ENCODE data around the gene TMPRSS11E.
"Not testable (repeated sequence)": the region's sequence is repeated elsewhere in the genome, so short reads cannot be mapped to it uniquely, and the experiment has no call there.

Gene TMPRSS11E, protein sequence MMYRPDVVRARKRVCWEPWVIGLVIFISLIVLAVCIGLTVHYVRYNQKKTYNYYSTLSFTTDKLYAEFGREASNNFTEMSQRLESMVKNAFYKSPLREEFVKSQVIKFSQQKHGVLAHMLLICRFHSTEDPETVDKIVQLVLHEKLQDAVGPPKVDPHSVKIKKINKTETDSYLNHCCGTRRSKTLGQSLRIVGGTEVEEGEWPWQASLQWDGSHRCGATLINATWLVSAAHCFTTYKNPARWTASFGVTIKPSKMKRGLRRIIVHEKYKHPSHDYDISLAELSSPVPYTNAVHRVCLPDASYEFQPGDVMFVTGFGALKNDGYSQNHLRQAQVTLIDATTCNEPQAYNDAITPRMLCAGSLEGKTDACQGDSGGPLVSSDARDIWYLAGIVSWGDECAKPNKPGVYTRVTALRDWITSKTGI

DNA sequence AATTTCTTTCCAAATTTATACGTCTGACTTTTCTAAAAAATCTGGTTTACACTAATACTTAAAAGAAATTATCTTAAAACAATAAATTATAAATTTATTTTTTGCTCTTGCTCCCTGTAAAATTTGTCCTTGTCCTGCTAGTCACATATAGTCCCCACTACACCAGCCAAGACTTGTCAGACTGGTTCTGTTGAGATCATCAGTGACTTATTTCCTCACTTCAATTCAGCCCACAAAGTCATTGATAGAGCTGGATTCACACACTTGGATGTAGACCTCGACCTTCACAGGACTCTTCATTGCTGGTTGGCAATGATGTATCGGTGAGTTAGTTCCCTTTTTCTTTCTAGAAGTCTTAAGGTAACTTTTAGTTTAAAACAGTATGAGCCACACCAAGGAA, at the start of gene TMPRSS11E:
Gene TMPRSS11E (plus strand): TSS at position 263 of the 400 bp plus-strand sequence. CDS start 50 bp downstream, at position 313.
- DNase-seq (ENCODE audit: low read depth, low spot score): no peak
- Histone ChIP-seq H3K4me3 (ENCODE audit: low read length) (no peak within 1 kb of the TSS), H3K27me3 (ENCODE audit: control insufficient read depth, insufficient read depth, low read length) (no peaks in the 10 kb centered on the region), H3K36me3 (ENCODE audit: control insufficient read depth, insufficient read depth, low read length) (no peaks in the 10 kb centered on the region), H3K27ac (ENCODE audit: low read length) (no peak within 1 kb of the TSS), H3K4me1 (ENCODE audit: control insufficient read depth, insufficient read depth, low read length) (peaks cover 3% of the 10 kb centered on the region; the same call in 1 of the 2 replicates), H3K9me3 (ENCODE audit: control insufficient read depth, insufficient read depth, low read length) (no peaks in the 10 kb centered on the region)
- no CpG with 5 or more reads among the region's 3 CpGs for WGBS (ENCODE audit: insufficient coverage, insufficient read length)

DNA sequence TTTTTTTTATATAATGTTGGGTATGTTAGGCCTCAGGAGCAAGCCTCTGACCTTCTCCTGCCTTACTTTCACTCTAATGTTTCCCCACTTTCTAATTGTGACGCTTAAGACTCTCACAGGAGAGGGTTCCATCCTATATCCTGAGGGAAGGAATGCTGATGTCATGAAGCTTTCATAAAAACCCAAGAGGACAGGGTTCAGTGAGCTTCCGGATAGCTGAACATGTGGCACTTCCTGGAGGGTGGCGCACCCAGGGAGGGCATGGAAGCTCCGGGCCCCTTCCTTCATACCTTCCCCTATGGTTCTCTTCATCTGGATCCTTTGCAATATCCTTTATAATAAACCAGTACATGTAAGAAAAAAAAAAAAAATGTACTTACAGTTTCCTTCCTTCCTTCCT, 48.0 kb upstream of the TMPRSS11E start:
- DNase-seq (ENCODE audit: low read depth, low spot score): no peak
- Histone ChIP-seq H3K27me3 (ENCODE audit: control insufficient read depth, insufficient read depth, low read length) (no peaks in the 10 kb centered on the region; the same call in 1 of the 2 replicates), H3K4me1 (ENCODE audit: control insufficient read depth, insufficient read depth, low read length) (peaks cover under 1% of the 10 kb centered on the region; the same call in 1 of the 2 replicates), H3K27ac (ENCODE audit: low read length) (no peak overlapping the region), H3K36me3 (ENCODE audit: control insufficient read depth, insufficient read depth, low read length) (no peaks in the 10 kb centered on the region), H3K4me3 (ENCODE audit: low read length) (no peak overlapping the region), H3K9me3 (ENCODE audit: control insufficient read depth, insufficient read depth, low read length) (no peaks in the 10 kb centered on the region)
- whole genome bisulfite sequencing (ENCODE audit: insufficient coverage, insufficient read length): no CpG with 5 or more reads among the region's 4 CpGs

DNA sequence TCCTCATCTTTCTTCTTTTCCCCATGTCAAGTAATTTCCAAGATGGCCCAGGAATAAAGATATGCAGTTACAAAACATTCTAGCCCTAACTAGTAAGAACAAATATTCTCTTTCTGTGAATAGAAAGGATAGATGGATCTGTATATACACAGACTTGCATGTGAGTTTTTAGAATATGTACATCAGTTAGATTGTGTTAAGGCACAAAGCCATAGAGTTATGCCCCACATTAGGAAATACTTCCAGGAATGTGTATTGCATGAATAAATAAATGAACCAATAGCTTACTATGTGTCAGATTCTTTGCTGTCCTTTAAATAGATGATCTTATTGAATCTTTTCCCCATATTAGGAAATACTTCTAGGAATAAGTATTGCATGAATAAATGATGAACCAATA, 46.0 kb upstream of the TMPRSS11E start:
- Histone ChIP-seq H3K36me3 (ENCODE audit: control insufficient read depth, insufficient read depth, low read length) (no peaks in the 10 kb centered on the region), H3K4me1 (ENCODE audit: control insufficient read depth, insufficient read depth, low read length) (peaks cover 4% of the 10 kb centered on the region; the same call in 1 of the 2 replicates), H3K27ac (ENCODE audit: low read length) (no peak overlapping the region), H3K4me3 (ENCODE audit: low read length) (no peak overlapping the region), H3K9me3 (ENCODE audit: control insufficient read depth, insufficient read depth, low read length) (no peaks in the 10 kb centered on the region), H3K27me3 (ENCODE audit: control insufficient read depth, insufficient read depth, low read length) (no peaks in the 10 kb centered on the region)
- DNase-seq (ENCODE audit: low read depth, low spot score): no peak

DNA sequence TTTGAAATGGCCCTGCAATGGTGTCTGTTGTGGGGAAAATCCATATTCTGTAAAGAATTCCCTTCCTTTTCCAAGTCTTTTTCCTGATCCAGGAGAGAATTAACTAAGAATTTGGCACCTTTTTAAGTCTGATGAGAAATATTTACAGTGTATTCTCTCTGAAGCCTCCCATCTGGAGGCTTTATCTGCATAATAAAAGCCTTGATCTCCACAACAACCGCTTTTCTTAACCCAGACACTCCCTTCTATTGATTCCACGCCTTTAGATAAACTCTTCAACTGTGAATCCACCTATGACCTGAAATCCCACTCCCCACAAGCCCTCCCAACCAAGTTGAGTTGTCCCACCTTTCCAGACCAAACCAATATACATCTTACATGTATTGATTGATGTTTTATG, 43.1 kb upstream of the TMPRSS11E start:
- no CpG with 5 or more reads among the region's 2 CpGs for WGBS (ENCODE audit: insufficient coverage, insufficient read length)
- Histone ChIP-seq H3K27ac (ENCODE audit: low read length) (peak overlapping the region; percentile 7), H3K9me3 (ENCODE audit: control insufficient read depth, insufficient read depth, low read length) (no peaks in the 10 kb centered on the region), H3K4me3 (ENCODE audit: low read length) (no peak overlapping the region), H3K36me3 (ENCODE audit: control insufficient read depth, insufficient read depth, low read length) (no peaks in the 10 kb centered on the region), H3K27me3 (ENCODE audit: control insufficient read depth, insufficient read depth, low read length) (no peaks in the 10 kb centered on the region), H3K4me1 (ENCODE audit: control insufficient read depth, insufficient read depth, low read length) (peaks cover 4% of the 10 kb centered on the region; the same call in 1 of the 2 replicates)
- peak; percentile 79 for DNase-seq (ENCODE audit: low read depth, low spot score)

DNA sequence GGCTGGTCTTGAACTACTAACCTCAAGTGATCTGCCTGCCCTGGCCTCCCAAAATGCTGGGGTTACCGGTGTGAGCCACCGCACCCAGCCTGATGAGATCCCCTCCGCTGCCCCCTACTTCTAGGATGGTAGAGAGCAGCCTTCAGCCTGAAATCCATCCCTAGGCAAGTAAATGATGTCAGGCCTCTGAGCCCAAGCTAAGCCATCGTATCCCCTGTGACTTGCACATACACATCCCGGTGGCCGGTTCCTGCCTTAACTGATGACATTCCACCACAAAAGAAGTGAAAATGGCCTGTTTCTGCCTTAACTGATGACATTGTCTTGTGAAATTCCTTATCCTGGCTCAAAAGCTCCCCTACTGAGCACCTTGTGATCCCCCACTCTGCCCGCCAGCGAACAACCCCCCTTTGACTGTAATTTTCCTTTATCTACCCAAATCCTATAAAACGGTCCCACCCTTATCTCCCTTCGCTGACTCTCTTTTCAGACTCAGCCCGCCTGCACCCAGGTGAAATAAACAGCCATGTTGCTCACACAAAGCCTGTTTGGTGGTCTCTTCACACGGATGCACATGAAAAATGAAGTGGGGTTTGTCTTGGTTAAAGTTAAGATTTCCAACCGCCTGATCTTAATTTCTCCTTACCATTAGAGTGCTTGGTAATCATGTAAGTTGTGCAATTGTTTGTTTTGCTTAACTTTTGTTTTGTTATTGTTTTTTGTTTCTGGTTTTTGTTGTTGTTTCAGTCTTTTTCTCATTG, 41.4 kb upstream of the TMPRSS11E start:
- not testable (repeated sequence) for DNase-seq (ENCODE audit: low read depth, low spot score); H3K36me3 ChIP-seq (ENCODE audit: control insufficient read depth, insufficient read depth, low read length); H3K27me3 ChIP-seq (ENCODE audit: control insufficient read depth, insufficient read depth, low read length); H3K9me3 ChIP-seq (ENCODE audit: control insufficient read depth, insufficient read depth, low read length); H3K4me1 ChIP-seq (ENCODE audit: control insufficient read depth, insufficient read depth, low read length)
- Histone ChIP-seq H3K4me3 (ENCODE audit: low read length) (peak overlapping the region; percentile 29; the same call in 1 of the 2 replicates), H3K27ac (ENCODE audit: low read length) (peak overlapping the region; percentile 27)
- no CpG with 5 or more reads among the region's 13 CpGs for whole genome bisulfite sequencing (ENCODE audit: insufficient coverage, insufficient read length)

DNA sequence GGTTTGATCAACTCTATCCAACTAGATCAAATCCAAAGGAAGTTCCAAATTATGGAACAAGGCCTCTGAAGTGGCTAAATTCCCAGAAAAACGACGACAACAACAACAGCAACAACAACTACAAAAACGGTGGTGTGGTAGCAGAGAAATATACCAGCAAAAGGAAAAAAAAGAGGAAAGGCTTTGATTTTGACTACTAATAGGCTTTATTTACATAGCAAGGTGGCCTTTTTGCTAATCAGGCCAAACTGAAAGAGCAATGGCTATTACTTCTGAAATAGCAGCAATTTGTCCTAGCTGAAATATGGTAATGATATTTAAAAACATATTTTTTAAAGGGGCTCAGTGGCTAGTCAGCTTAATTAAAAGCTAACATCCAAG, 40.8 kb upstream of the TMPRSS11E start:
- peak overlapping the region; percentile 27 for H3K27ac ChIP-seq (ENCODE audit: low read length)
- peaks cover 4% of the 10 kb centered on the region; the same call in 1 of the 2 replicates for H3K4me1 ChIP-seq (ENCODE audit: control insufficient read depth, insufficient read depth, low read length)
- peak overlapping the region; percentile 29; the same call in 1 of the 2 replicates for H3K4me3 ChIP-seq (ENCODE audit: low read length)
- no CpG with 5 or more reads among the region's 3 CpGs for WGBS (ENCODE audit: insufficient coverage, insufficient read length)
- no peak for DNase-seq (ENCODE audit: low read depth, low spot score)
- no peaks in the 10 kb centered on the region for H3K9me3 ChIP-seq (ENCODE audit: control insufficient read depth, insufficient read depth, low read length)
- H3K27me3 ChIP-seq (ENCODE audit: control insufficient read depth, insufficient read depth, low read length): no peaks in the 10 kb centered on the region
- H3K36me3 ChIP-seq (ENCODE audit: control insufficient read depth, insufficient read depth, low read length): no peaks in the 10 kb centered on the region

DNA sequence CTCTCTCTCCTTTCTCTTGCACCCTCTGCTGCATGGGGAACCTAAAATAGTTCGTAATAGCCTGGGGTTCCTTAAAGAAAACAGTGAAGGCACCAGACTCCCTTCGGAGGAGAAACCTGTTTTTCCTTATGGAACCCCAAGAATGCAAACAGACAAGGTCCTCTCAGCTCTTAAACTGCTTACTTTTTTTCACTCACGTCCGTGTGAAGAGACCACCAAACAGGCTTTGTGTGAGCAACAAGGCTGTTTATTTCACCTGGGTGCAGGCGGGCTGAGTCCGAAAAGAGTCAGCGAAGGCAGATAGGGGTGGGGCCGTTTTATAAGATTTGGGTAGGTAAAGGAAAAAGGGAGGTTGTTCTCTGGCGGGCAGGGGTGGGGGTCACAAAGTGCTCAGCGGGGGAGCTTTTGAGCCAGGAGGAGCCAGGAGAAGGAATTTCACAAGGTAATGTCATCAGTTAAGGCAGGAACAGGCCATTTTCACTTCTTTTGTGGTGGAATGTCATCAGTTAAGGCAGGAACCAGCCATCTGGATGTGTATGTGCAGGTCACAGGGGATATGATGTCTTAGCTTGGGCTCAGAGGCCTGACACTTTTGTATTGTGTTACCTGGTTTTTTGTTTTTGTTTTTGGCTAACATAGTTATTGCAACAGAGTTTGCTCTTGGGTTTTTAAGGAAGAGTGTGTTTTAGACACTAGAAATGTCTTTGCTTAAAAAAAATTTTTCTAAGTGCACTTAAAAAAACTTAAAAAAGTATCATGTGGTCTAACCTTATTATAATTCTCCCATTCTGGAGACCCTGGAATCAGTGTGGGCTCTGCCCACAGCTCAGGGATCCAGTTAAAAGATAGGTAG, 40.0 kb upstream of the TMPRSS11E start:
- peak overlapping the region; percentile 33; the same call in 1 of the 2 replicates for H3K4me3 ChIP-seq (ENCODE audit: low read length)
- H3K9me3 ChIP-seq (ENCODE audit: control insufficient read depth, insufficient read depth, low read length); H3K27me3 ChIP-seq (ENCODE audit: control insufficient read depth, insufficient read depth, low read length); H3K4me1 ChIP-seq (ENCODE audit: control insufficient read depth, insufficient read depth, low read length); DNase-seq (ENCODE audit: low read depth, low spot score); H3K36me3 ChIP-seq (ENCODE audit: control insufficient read depth, insufficient read depth, low read length): not testable (repeated sequence)
- peak overlapping the region; percentile 27 for H3K27ac ChIP-seq (ENCODE audit: low read length)
- WGBS (ENCODE audit: insufficient coverage, insufficient read length): no CpG with 5 or more reads among the region's 10 CpGs

DNA sequence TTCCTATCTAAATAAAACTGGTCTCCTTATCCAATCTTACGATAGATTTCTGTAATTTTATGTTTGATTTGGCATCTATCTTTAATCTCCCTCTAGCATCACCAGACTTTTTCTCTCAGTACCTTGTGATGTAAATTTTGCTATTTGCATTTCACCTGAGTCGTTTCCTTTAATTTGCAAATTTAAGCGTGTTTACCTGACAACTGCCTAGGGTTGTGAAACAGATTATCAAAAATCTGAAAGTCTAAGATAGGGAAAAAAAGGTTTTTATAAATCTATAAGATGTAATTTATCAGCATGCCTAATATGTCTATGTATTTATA, 39.4 kb upstream of the TMPRSS11E start:
- H3K9me3 ChIP-seq (ENCODE audit: control insufficient read depth, insufficient read depth, low read length): no peaks in the 10 kb centered on the region
- no peak overlapping the region for H3K27ac ChIP-seq (ENCODE audit: low read length)
- H3K4me3 ChIP-seq (ENCODE audit: low read length): no peak overlapping the region; the same call in 1 of the 2 replicates
- no peaks in the 10 kb centered on the region for H3K36me3 ChIP-seq (ENCODE audit: control insufficient read depth, insufficient read depth, low read length)
- no peaks in the 10 kb centered on the region for H3K27me3 ChIP-seq (ENCODE audit: control insufficient read depth, insufficient read depth, low read length)
- no peak for DNase-seq (ENCODE audit: low read depth, low spot score)
- H3K4me1 ChIP-seq (ENCODE audit: control insufficient read depth, insufficient read depth, low read length): peaks cover 4% of the 10 kb centered on the region; the same call in 1 of the 2 replicates
- WGBS (ENCODE audit: insufficient coverage, insufficient read length): no CpG with 5 or more reads among the region's 3 CpGs

DNA sequence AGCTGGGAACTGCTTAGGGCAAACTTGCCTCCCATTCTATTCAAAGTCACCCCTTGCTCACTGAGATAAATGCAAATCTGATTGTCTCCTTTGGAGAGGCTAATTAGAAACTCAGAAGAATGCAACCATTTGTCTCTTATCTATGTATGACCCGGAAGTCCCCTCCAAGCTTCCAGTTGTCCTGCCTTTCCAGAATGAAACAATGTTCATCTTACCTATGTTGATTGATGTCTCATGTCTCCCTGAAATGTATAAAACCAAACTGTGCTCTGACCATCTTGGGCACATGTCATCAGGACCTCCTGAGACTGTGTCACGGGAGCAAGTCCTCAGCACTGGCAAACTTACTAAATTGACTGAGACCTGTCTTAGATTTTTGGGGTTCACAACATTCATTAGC, 37.1 kb upstream of the TMPRSS11E start:
- DNase-seq (ENCODE audit: low read depth, low spot score): no peak
- no peaks in the 10 kb centered on the region for H3K27me3 ChIP-seq (ENCODE audit: control insufficient read depth, insufficient read depth, low read length)
- no peaks in the 10 kb centered on the region for H3K36me3 ChIP-seq (ENCODE audit: control insufficient read depth, insufficient read depth, low read length)
- no peak overlapping the region for H3K27ac ChIP-seq (ENCODE audit: low read length)
- WGBS (ENCODE audit: insufficient coverage, insufficient read length): no CpG with 5 or more reads among the region's 2 CpGs
- no peaks in the 10 kb centered on the region for H3K9me3 ChIP-seq (ENCODE audit: control insufficient read depth, insufficient read depth, low read length)
- no peak overlapping the region for H3K4me3 ChIP-seq (ENCODE audit: low read length)
- no peaks in the 10 kb centered on the region; the same call in 1 of the 2 replicates for H3K4me1 ChIP-seq (ENCODE audit: control insufficient read depth, insufficient read depth, low read length)

DNA sequence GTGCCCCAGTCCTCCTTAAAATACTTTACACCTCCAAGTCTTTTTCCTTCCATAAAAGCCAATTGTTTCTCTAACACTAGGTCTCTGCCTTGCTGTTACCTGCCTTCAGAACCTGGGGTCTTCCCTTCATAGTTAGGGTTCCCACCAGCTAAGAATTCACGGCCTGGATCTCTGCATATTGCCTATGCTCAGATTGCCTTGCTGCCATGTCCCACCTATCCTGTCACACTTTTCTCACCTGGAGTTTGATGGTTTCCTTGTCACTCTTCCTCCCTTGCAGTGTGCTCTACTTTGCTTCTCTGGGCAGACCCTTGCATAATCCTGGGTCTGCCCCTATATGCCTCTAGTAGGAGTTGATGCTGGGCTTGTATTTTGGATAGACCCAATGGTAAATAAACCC, 36.6 kb upstream of the TMPRSS11E start:
- Histone ChIP-seq H3K4me1 (ENCODE audit: control insufficient read depth, insufficient read depth, low read length) (no peaks in the 10 kb centered on the region), H3K36me3 (ENCODE audit: control insufficient read depth, insufficient read depth, low read length) (no peaks in the 10 kb centered on the region), H3K4me3 (ENCODE audit: low read length) (no peak overlapping the region), H3K27me3 (ENCODE audit: control insufficient read depth, insufficient read depth, low read length) (no peaks in the 10 kb centered on the region), H3K27ac (ENCODE audit: low read length) (no peak overlapping the region), H3K9me3 (ENCODE audit: control insufficient read depth, insufficient read depth, low read length) (no peaks in the 10 kb centered on the region)
- WGBS (ENCODE audit: insufficient coverage, insufficient read length): no CpG with 5 or more reads among the region's 1 CpG
- no peak for DNase-seq (ENCODE audit: low read depth, low spot score)

Data from iPS DF 6.9 (cell line).